Suprapubic skin (tissue), 4 donors: ENCODE results near the gene KRTAP1-4. TPM values are rescaled to one million over a fixed set of nuclear protein-coding genes. Genes with fewer than 3 reads are reported as not detected.
"Not testable (repeated sequence)": the region's sequence is repeated elsewhere in the genome, so short reads cannot be mapped to it uniquely, and the experiment has no call there.

ENCODE experiments used
- DNase-seq, 2 donors: peaks; one replicate each; pipeline ENCODE4 v3.0.0-alpha.2; 2019; ENCODE audit warnings: low spot score in 2 of 2
- H3K27ac ChIP-seq: fragments of 200-600 bp; sonication (generic); one replicate; pipeline ENCODE4 v1.5.1; 2019
- H3K27me3 ChIP-seq: fragments of 200-600 bp; sonication (generic); one replicate; pipeline ENCODE4 v1.5.1; 2019
- H3K36me3 ChIP-seq: fragments of 200-600 bp; sonication (generic); one replicate; pipeline ENCODE4 v1.5.1; 2019
- H3K4me1 ChIP-seq: fragments of 200-600 bp; sonication (generic); one replicate; pipeline ENCODE4 v1.5.1; 2019
- H3K4me3 ChIP-seq: fragments of 200-600 bp; sonication (generic); one replicate; pipeline ENCODE4 v1.5.1; 2019; ENCODE audit warnings: mild to moderate bottlenecking
- H3K9me3 ChIP-seq: fragments of 200-600 bp; sonication (generic); one replicate; pipeline ENCODE4 v1.5.1; 2019
- CTCF ChIP-seq, 2 donors: fragments of 200-600 bp in 1 of 2; fragments of 450-650 bp in 1 of 2; sonication (generic) in 1 of 2; IDR thresholded peaks; one replicate each; pipeline ENCODE4 v1.5.1; 2016 to 2019; ENCODE audit warnings: antibody characterized with exemption in 2 of 2, mild to moderate bottlenecking in 1 of 2, moderate library complexity in 1 of 2
- EP300 ChIP-seq: sonication (generic); formaldehyde crosslinking; IDR thresholded peaks from one replicate; pipeline ENCODE4 v1.6.1; 2017; ENCODE audit warnings: antibody characterized with exemption
- POLR2A ChIP-seq, 2 donors: fragments of 450-650 bp; IDR thresholded peaks; one replicate each; pipeline ENCODE4 v1.6.1; 2017; ENCODE audit warnings: antibody characterized with exemption in 2 of 2, mild to moderate bottlenecking in 2 of 2, moderate library complexity in 2 of 2
- POLR2AphosphoS5 ChIP-seq, 3 donors: sonication (generic); formaldehyde crosslinking; IDR thresholded peaks; one replicate each; pipeline ENCODE4 v1.6.1; 2017; ENCODE audit warnings: antibody characterized with exemption in 3 of 3
- WGBS: methylation state at CpG from one replicate; pipeline ENCODE4 v1.1.5; 2018; 5-methylcytosine and 5-hydroxymethylcytosine counted together
- total RNA-seq, 4 donors: library from RNA; depleted of rRNA; stranded (reverse); fragments of >200 nt; gene quantifications; one replicate each; pipeline ENCODE4 v1.1.0, GENCODE V29; 2016

Gene KRTAP1-4
- total RNA-seq, 4 donors from 2014 or later: 3.2 TPM; not detected in 3

GRCh38 chr17:41054025-41054424 is 24.0 kb upstream of the KRTAP1-4 start:
- WGBS: 91% methylated on average over 4 of the region's 4 CpGs
- no peaks in the 10 kb centered on the region for H3K9me3 ChIP-seq
- H3K4me3 ChIP-seq: no peak overlapping the region
- no peak for DNase-seq
- H3K27ac ChIP-seq: no peak overlapping the region
- no peaks in the 10 kb centered on the region for H3K27me3 ChIP-seq
- no peaks in the 10 kb centered on the region for H3K36me3 ChIP-seq
- TF ChIP-seq POLR2A (IDR thresholded peaks at IDR 0.05) (no peak), CTCF (IDR thresholded peaks at IDR 0.05) (no peak), EP300 (no peak), POLR2AphosphoS5 (IDR thresholded peaks at IDR 0.05) (no peak)
- H3K4me1 ChIP-seq: no peaks in the 10 kb centered on the region

- Histone ChIP-seq H3K27ac (no peak overlapping the region), H3K27me3 (peaks cover 6% of the 10 kb centered on the region), H3K4me1 (no peaks in the 10 kb centered on the region), H3K4me3 (no peak overlapping the region), H3K9me3 (no peaks in the 10 kb centered on the region), H3K36me3 (no peaks in the 10 kb centered on the region)
- DNase-seq: no peak
- TF ChIP-seq EP300: no peak
- TF ChIP-seq POLR2AphosphoS5 (IDR thresholded peaks at IDR 0.05): no peak
- no peak for TF ChIP-seq CTCF (IDR thresholded peaks at IDR 0.05)
- TF ChIP-seq POLR2A (IDR thresholded peaks at IDR 0.05): no peak
Measured at GRCh38 chr17:41052566-41052965, 22.6 kb upstream of the KRTAP1-4 start.

GRCh38 chr17:41049110-41049509 is 19.1 kb upstream of the KRTAP1-4 start:
- 69% methylated on average over 2 of the region's 2 CpGs for WGBS
- Histone ChIP-seq H3K36me3 (no peaks in the 10 kb centered on the region), H3K27ac (no peak overlapping the region), H3K9me3 (no peaks in the 10 kb centered on the region), H3K4me3 (no peak overlapping the region), H3K4me1 (no peaks in the 10 kb centered on the region), H3K27me3 (peaks cover 9% of the 10 kb centered on the region)
- no peak for DNase-seq
- TF ChIP-seq EP300 (no peak), CTCF (IDR thresholded peaks at IDR 0.05) (no peak), POLR2A (IDR thresholded peaks at IDR 0.05) (no peak), POLR2AphosphoS5 (IDR thresholded peaks at IDR 0.05) (no peak)

- Histone ChIP-seq H3K4me1 (no peaks in the 10 kb centered on the region), H3K36me3 (no peaks in the 10 kb centered on the region), H3K27ac (no peak overlapping the region), H3K27me3 (peaks cover 9% of the 10 kb centered on the region), H3K4me3 (no peak overlapping the region), H3K9me3 (no peaks in the 10 kb centered on the region)
- TF ChIP-seq CTCF (IDR thresholded peaks at IDR 0.05): no peak
- no peak for TF ChIP-seq EP300
- TF ChIP-seq POLR2A (IDR thresholded peaks at IDR 0.05): no peak
- no peak for TF ChIP-seq POLR2AphosphoS5 (IDR thresholded peaks at IDR 0.05)
- 65% methylated on average over 7 of the region's 7 CpGs for WGBS
- no peak for DNase-seq
Measured at GRCh38 chr17:41048441-41048840, 18.4 kb upstream of the KRTAP1-4 start.

GRCh38 chr17:41046735-41047465 is 16.9 kb upstream of the KRTAP1-4 start, which contains the start of gene KRTAP2-1:
Gene KRTAP2-1, minus strand, starts transcription at chr17:41047316. Its CDS starts 49 bp downstream, at chr17:41047267.
- not testable (repeated sequence) for H3K4me1 ChIP-seq, H3K27ac ChIP-seq, H3K9me3 ChIP-seq, H3K27me3 ChIP-seq, H3K36me3 ChIP-seq, H3K4me3 ChIP-seq, DNase-seq
- 82% methylated on average over 11 of the region's 33 CpGs for WGBS
